Nephron (organoid): ENCODE measurements around the gene STK40.

Experiments
- H3K27ac Mint-ChIP-seq, 3 experiments: 2 replicates each; pipeline ENCODE4 v1.8.0; 2020; ENCODE audit warnings: mixed read lengths in 3 of 3, mild to moderate bottlenecking in 2 of 3, moderate library complexity in 1 of 3
- H3K27me3 Mint-ChIP-seq: 2 replicates; pipeline ENCODE4 v1.8.0; 2021; ENCODE audit warnings: low read depth, mild to moderate bottlenecking, moderate library complexity, mixed read lengths
- H3K36me3 Mint-ChIP-seq: 2 replicates; pipeline ENCODE4 v1.8.0; 2020; ENCODE audit warnings: low read depth, mixed read lengths
- H3K4me1 Mint-ChIP-seq: 2 replicates; pipeline ENCODE4 v1.8.0; 2020; ENCODE audit warnings: mixed read lengths
- H3K4me3 Mint-ChIP-seq, 3 experiments: 2 replicates each; pipeline ENCODE4 v1.8.0; 2020; ENCODE audit warnings: mild to moderate bottlenecking in 3 of 3, mixed read lengths in 3 of 3, moderate library complexity in 2 of 3
- H3K9me3 Mint-ChIP-seq: 2 replicates; pipeline ENCODE4 v1.8.0; 2020; ENCODE audit warnings: mixed read lengths
- TF ChIP-seq, protein P1 (sequence below), 3 experiments: fragments of 200-600 bp; sonication (generic); IDR thresholded peaks; one replicate each; pipeline ENCODE4 v1.5.0; 2021; ENCODE audit warnings: antibody characterized with exemption in 3 of 3; ENCODE audit not compliant: unreplicated experiment in 3 of 3

Gene STK40

DNA sequence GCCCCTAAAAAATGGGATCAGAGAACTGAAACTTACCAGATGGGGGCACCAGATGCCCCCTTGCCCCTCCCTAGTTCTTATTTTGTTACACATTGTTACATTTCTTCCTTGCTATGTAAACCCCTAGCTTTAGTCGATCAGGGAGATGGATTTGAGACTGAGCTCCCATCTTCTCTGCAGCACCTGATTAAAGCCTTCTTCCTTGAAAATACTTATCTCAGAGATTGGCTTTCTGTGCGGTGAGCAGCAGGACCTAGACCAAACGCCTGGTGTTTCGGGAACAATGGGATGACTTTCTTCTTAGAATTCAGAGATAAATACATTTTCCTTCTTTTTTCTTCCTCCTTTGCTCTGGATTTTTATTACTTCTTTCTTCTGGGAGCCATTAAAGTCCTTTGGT lies 28.7 kb upstream of the STK40 start:
- TF ChIP-seq, protein P1, sequence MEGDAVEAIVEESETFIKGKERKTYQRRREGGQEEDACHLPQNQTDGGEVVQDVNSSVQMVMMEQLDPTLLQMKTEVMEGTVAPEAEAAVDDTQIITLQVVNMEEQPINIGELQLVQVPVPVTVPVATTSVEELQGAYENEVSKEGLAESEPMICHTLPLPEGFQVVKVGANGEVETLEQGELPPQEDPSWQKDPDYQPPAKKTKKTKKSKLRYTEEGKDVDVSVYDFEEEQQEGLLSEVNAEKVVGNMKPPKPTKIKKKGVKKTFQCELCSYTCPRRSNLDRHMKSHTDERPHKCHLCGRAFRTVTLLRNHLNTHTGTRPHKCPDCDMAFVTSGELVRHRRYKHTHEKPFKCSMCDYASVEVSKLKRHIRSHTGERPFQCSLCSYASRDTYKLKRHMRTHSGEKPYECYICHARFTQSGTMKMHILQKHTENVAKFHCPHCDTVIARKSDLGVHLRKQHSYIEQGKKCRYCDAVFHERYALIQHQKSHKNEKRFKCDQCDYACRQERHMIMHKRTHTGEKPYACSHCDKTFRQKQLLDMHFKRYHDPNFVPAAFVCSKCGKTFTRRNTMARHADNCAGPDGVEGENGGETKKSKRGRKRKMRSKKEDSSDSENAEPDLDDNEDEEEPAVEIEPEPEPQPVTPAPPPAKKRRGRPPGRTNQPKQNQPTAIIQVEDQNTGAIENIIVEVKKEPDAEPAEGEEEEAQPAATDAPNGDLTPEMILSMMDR (IDR thresholded peaks at IDR 0.05; ENCODE audit: unreplicated experiment in 3 of 3): no peak
- H3K27me3 Mint-ChIP-seq: no peaks in the 10 kb centered on the region
- H3K4me3 Mint-ChIP-seq: no peak overlapping the region
- H3K27ac Mint-ChIP-seq: no peak overlapping the region
- H3K4me1 Mint-ChIP-seq: no peaks in the 10 kb centered on the region
- H3K9me3 Mint-ChIP-seq: no peaks in the 10 kb centered on the region
- peaks cover 49% of the 10 kb centered on the region for H3K36me3 Mint-ChIP-seq

DNA sequence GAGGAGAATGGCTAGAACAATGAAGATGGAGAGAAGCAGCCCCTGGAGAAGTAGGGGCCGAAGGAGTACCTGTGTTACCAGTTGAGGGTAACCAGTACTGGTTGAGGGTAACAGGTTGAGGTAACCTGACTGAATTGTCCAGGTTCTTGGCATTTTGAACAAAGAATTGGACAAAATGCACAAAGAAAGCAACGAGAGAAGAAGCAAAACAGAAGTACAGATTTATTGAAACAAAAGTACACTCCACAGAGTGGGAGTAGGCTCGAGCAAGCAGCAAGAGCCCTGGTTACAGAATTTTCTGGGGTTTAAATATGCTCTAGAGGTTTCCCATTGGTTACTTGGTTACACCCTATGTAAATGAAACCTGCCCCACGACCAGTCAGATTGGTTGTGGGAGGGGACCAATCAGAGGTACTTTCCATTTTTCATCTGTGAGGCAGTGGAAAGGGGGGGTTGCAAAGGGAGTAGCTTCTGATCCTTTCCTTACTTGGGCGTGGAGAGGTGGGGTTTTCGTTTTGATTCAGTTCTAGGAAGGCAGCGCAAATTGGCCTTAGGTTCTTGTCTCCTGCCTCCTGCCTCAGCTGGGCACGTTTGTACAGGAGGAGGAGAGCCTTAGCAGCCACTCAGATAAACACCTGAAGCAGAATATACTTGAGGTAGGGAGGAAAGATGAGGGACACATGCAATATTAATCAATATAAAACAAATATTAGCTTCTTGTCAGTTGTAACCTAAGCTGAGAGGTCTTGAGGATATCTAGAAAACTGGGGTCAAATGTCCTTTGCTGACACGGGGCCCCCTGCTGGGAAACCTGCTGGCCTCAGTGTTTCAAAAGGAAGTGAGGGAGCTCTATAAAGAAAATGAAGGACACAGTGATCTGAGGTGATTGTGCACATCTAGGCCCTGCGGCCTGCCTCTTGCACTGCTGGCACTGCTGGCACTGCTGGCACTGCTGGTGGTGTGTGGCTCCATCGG lies 26.2 kb upstream of the STK40 start:
- no peak overlapping the region for H3K4me3 Mint-ChIP-seq
- H3K9me3 Mint-ChIP-seq: no peaks in the 10 kb centered on the region
- H3K4me1 Mint-ChIP-seq: no peaks in the 10 kb centered on the region
- H3K27me3 Mint-ChIP-seq: no peaks in the 10 kb centered on the region
- TF ChIP-seq, protein P1 (IDR thresholded peaks at IDR 0.05; ENCODE audit: unreplicated experiment in 3 of 3): no peak
- H3K36me3 Mint-ChIP-seq: peaks cover 56% of the 10 kb centered on the region
- no peak overlapping the region for H3K27ac Mint-ChIP-seq

DNA sequence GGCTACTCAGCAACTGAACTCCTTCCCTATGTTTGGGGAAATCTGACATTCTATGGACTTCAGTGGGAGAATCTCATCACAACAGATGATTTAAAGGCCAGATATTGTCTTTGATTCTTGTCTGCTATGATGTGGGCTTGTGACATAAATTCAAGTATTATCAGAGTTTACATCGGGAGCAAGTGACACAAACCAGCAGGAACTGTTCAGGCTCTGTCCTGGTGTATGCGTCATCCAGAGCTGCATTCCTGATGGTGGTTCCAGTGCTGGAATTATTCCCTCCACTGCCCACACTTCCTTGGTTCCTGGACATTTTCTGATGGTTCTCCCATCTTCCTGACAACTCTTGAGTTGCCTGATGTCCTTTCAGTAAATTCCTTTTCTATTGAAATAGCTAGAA lies 22.8 kb upstream of the STK40 start:
- H3K27ac Mint-ChIP-seq: no peak overlapping the region
- H3K4me1 Mint-ChIP-seq: no peaks in the 10 kb centered on the region
- H3K36me3 Mint-ChIP-seq: peaks cover 51% of the 10 kb centered on the region
- H3K9me3 Mint-ChIP-seq: no peaks in the 10 kb centered on the region
- TF ChIP-seq, protein P1 (IDR thresholded peaks at IDR 0.05; ENCODE audit: unreplicated experiment in 3 of 3): no peak
- H3K27me3 Mint-ChIP-seq: peaks cover 4% of the 10 kb centered on the region
- no peak overlapping the region for H3K4me3 Mint-ChIP-seq

DNA sequence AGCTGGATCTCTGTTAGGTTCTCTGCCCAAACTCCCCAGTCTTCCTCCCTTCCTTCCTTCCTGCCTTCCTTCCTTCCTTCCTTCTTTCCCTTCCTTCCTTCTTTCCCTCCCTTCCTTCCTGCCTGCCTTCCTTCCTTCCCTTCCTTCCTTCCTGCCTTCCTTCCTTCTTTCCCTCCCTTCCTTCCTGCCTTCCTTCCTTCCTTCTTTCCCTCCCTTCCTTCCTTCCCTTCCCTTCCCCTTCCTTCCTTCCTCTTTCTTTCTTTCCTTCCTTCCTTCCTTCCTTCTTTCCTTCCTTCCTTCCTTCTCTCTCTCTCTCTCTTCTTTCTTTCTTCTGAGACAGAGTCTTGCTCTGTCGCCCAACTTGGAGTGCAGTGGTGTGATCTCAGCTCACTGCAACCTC lies 20.7 kb upstream of the STK40 start:
- peaks cover 36% of the 10 kb centered on the region for H3K36me3 Mint-ChIP-seq
- TF ChIP-seq, protein P1 (IDR thresholded peaks at IDR 0.05; ENCODE audit: unreplicated experiment in 3 of 3): no peak
- H3K4me1 Mint-ChIP-seq: peaks cover 7% of the 10 kb centered on the region
- peak overlapping the region in 1 of 3 experiments; percentile 44 for H3K27ac Mint-ChIP-seq
- H3K9me3 Mint-ChIP-seq: no peaks in the 10 kb centered on the region
- peaks cover 4% of the 10 kb centered on the region for H3K27me3 Mint-ChIP-seq
- H3K4me3 Mint-ChIP-seq: no peak overlapping the region

DNA sequence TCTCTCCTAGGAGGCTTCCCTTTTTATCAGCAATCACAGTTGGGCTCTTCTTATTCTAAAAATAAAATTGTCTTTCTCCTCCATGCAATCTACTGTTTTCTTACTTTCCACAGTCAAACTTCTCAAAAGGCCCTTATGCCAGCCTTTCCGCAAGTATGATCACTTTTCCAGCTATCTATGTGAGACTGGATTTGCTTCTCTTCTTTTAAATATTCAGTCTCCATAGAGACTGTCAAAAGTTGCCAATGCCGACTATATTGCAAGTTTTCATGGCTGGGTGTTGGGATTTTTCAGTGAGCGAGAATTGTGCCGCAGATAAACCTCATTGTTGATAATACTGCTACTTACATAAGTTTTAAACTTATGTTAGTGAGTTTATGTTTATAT lies 16.8 kb upstream of the STK40 start:
- TF ChIP-seq, protein P1 (IDR thresholded peaks at IDR 0.05; ENCODE audit: unreplicated experiment in 3 of 3): no peak
- Mint-ChIP-seq H3K27me3 (peaks cover 4% of the 10 kb centered on the region), H3K4me1 (peaks cover 25% of the 10 kb centered on the region), H3K36me3 (peaks cover 12% of the 10 kb centered on the region), H3K4me3 (peak overlapping the region; percentile 68 to 75 (median 75)), H3K9me3 (no peaks in the 10 kb centered on the region), H3K27ac (peak overlapping the region; percentile 66 to 86 (median 80))
